ENCODE results near the gene ATG3.
"Not testable (repeated sequence)": the region's sequence is repeated elsewhere in the genome, so short reads cannot be mapped to it uniquely, and the experiment has no call there.

ATG3 gene

GRCh38 chr3:112503304-112503972, 58.3 kb downstream of the ATG3 start:
- DNase-seq (ENCODE audit: insufficient read length, low spot score) (no peak), FAIRE-seq (no peak)

GRCh38 chr3:112500621-112501020, 61.1 kb downstream of the ATG3 start:
- no peak for DNase-seq (ENCODE audit: insufficient read length, low spot score)
- no peak for FAIRE-seq

- DNase-seq (ENCODE audit: insufficient read length, low spot score) (no peak), FAIRE-seq (no peak)
Observed at GRCh38 chr3:112498914-112499711, 62.6 kb downstream of the ATG3 start, which contains the start of gene BTLA. TSS of gene BTLA (minus strand) at chr3:112499472. CDS start at chr3:112499358, 114 bp downstream.

- FAIRE-seq (no peak), DNase-seq (ENCODE audit: insufficient read length, low spot score) (no peak)
Observed at GRCh38 chr3:112497897-112498548, 63.7 kb downstream of the ATG3 start.

- FAIRE-seq (no peak), DNase-seq (ENCODE audit: insufficient read length, low spot score) (no peak)
Observed at GRCh38 chr3:112496366-112497067, 65.2 kb downstream of the ATG3 start.

- not testable (repeated sequence) for FAIRE-seq; DNase-seq (ENCODE audit: insufficient read length, low spot score)
Observed at GRCh38 chr3:112494448-112494767, 67.4 kb downstream of the ATG3 start.

GRCh38 chr3:112492124-112492523, 69.6 kb downstream of the ATG3 start:
- no peak for FAIRE-seq
- no peak for DNase-seq (ENCODE audit: insufficient read length, low spot score)

GRCh38 chr3:112491373-112491772, 70.4 kb downstream of the ATG3 start:
- no peak for DNase-seq (ENCODE audit: insufficient read length, low spot score)
- FAIRE-seq = no peak

- no peak for FAIRE-seq
- no peak for DNase-seq (ENCODE audit: insufficient read length, low spot score)
Observed at GRCh38 chr3:112489674-112490479, 71.9 kb downstream of the ATG3 start.

- DNase-seq (ENCODE audit: insufficient read length, low spot score) (no peak), FAIRE-seq (no peak)
Observed at GRCh38 chr3:112486811-112487505, 74.8 kb downstream of the ATG3 start.

GRCh38 chr3:112484352-112484751, 77.4 kb downstream of the ATG3 start:
- DNase-seq (ENCODE audit: insufficient read length, low spot score) (no peak), FAIRE-seq (no peak)

GRCh38 chr3:112482675-112483074, 79.1 kb downstream of the ATG3 start:
- no peak for FAIRE-seq
- DNase-seq (ENCODE audit: insufficient read length, low spot score) = no peak
